ENCODE measurements around the gene TRAF1. TPM values are rescaled to one million over a fixed set of nuclear protein-coding genes. Genes with fewer than 3 reads are reported as not detected.

Gene TRAF1
- total RNA-seq, 1 experiment from 2014 or later, result 1.4 TPM

GRCh38 chr9:120923620-120924328 lies 2.8 kb downstream of the TRAF1 start:
- Mint-ChIP-seq H3K36me3 (ENCODE audit: insufficient read depth in 1 of 3, low read depth in 3 of 3) (no peaks in the 10 kb centered on the region), H3K27ac (peak overlapping the region in 1 of 3 experiments; percentile 15; a peak in 1 of 7 replicates), H3K4me3 (no peak overlapping the region), H3K4me1 (peaks cover 50 to 70% of the 10 kb centered on the region in 2 experiments), H3K9me3 (no peaks in the 10 kb centered on the region), H3K27me3 (ENCODE audit: low read depth) (peaks cover 12% of the 10 kb centered on the region)
- Histone ChIP-seq H2BK15ac (ENCODE audit: low read depth, low read length) (no peak overlapping the region), H2AK5ac (ENCODE audit: insufficient read length, low read length) (no peak overlapping the region), H2BK5ac (ENCODE audit: insufficient read length, low read length) (no peak overlapping the region), H3K9me3 (ENCODE audit: control insufficient read depth, low read depth, low read length) (no peaks in the 10 kb centered on the region), H4K20me1 (ENCODE audit: control insufficient read depth, insufficient read depth, insufficient read length) (no peaks in the 10 kb centered on the region), H3K79me2 (ENCODE audit: insufficient read depth, low read length) (no peaks in the 10 kb centered on the region), H2BK120ac (ENCODE audit: low read depth, low read length, poor library complexity, severe bottlenecking) (no peak overlapping the region), H4K5ac (ENCODE audit: insufficient read length, low read depth, low read length) (no peak overlapping the region), H3K79me1 (ENCODE audit: insufficient read depth, low read depth, low read length, poor library complexity, severe bottlenecking) (no peaks in the 10 kb centered on the region), H4K91ac (ENCODE audit: insufficient read length, low read depth, low read length) (no peak overlapping the region), H3K4ac (ENCODE audit: low read depth, low read length) (no peak overlapping the region), H3K18ac (ENCODE audit: insufficient read length, low read depth, low read length) (no peak overlapping the region), H3K4me2 (ENCODE audit: insufficient read depth, insufficient read length, low read length) (no peak overlapping the region), H3K27me3 (ENCODE audit: insufficient read depth, low read length) (no peaks in the 10 kb centered on the region), H3K4me1 (ENCODE audit: insufficient read depth, low read length) (peaks cover 7% of the 10 kb centered on the region; the same call in 1 of the 2 replicates), H3K27ac (ENCODE audit: insufficient read length, low read depth, low read length) (no peak overlapping the region), H2BK12ac (ENCODE audit: insufficient read length, low read depth, low read length) (no peak overlapping the region), H2BK20ac (ENCODE audit: low read depth, low read length, poor library complexity, severe bottlenecking) (no peak overlapping the region), H4K8ac (replicated peaks; ENCODE audit: insufficient read length, low read depth, low read length) (no peak overlapping the region), H3K23ac (ENCODE audit: insufficient read length, low read depth, low read length) (no peak overlapping the region), H3K14ac (ENCODE audit: insufficient read depth, low read length) (no peak overlapping the region), H2AFZ (ENCODE audit: low read length) (no peak overlapping the region), H3K9ac (ENCODE audit: extremely low read depth, insufficient read length, low read length) (no peak overlapping the region), H3T11ph (ENCODE audit: low read length) (no peak overlapping the region), H3K23me2 (ENCODE audit: insufficient read length, low read depth, low read length, poor library complexity, severe bottlenecking) (peaks cover 5% of the 10 kb centered on the region), H3K56ac (ENCODE audit: insufficient read length, low read depth, low read length) (no peak overlapping the region)
- TF ChIP-seq CTCF (conservative IDR thresholded peaks at IDR 0.05), result no peak
- WGBS (ENCODE audit: extremely low coverage, insufficient read length, low lambda C conversion rate), result no CpG with 5 or more reads among the region's 11 CpGs
- no peak for DNase-seq
